MM.1S (cell line): Measurements from ENCODE around the gene TPBGL.
A peak's percentile ranks its signal among the peaks of the same experiment; 100 is the strongest.

Experiments used
- DNase-seq: peaks from one replicate; pipeline ENCODE4 v3.0.0-alpha.2; 2015
- H2AFZ ChIP-seq: fragments of 300-600 bp; sonication (generic); 2 replicates; pipeline ENCODE4 v1.6.0; 2016; ENCODE audit warnings: antibody characterized with exemption, low read length
- H3F3A ChIP-seq: fragments of 300-600 bp; sonication (generic); 2 replicates; pipeline ENCODE4 v1.6.1; 2016; ENCODE audit warnings: mild to moderate bottlenecking, antibody characterized with exemption, low read length, moderate library complexity, mixed read lengths; ENCODE audit not compliant: insufficient read depth
- H3K27ac ChIP-seq: fragments of 300-600 bp; sonication (generic); 2 replicates; pipeline ENCODE4 v1.5.1; 2016; ENCODE audit warnings: mild to moderate bottlenecking, low read length
- H3K27me3 ChIP-seq: fragments of 300-600 bp; sonication (generic); replicated peaks from 2 replicates; pipeline ENCODE4 v1.6.0; 2016; ENCODE audit warnings: low read length; ENCODE audit not compliant: insufficient read depth
- H3K36me3 ChIP-seq: fragments of 300-600 bp; sonication (generic); replicated peaks from 2 replicates; pipeline ENCODE4 v1.6.1; 2016; ENCODE audit warnings: mild to moderate bottlenecking, low read length, mixed read lengths; ENCODE audit not compliant: insufficient read depth
- H3K4me1 ChIP-seq: fragments of 300-600 bp; sonication (generic); 2 replicates; pipeline ENCODE4 v1.6.1; 2016; ENCODE audit warnings: low read length, mixed read lengths
- H3K4me2 ChIP-seq: fragments of 300-600 bp; sonication (generic); 2 replicates; pipeline ENCODE4 v1.6.0; 2016; ENCODE audit warnings: low read depth, low read length
- H3K4me3 ChIP-seq: fragments of 300-600 bp; sonication (generic); 2 replicates; pipeline ENCODE4 v1.5.1; 2016; ENCODE audit warnings: low read length, mixed read lengths
- H3K79me2 ChIP-seq: fragments of 300-600 bp; sonication (generic); 2 replicates; pipeline ENCODE4 v1.6.1; 2016; ENCODE audit warnings: mixed run types, low read length, mixed read lengths
- H3K9ac ChIP-seq: fragments of 300-600 bp; sonication (generic); 2 replicates; pipeline ENCODE4 v1.6.1; 2016; ENCODE audit warnings: low read length, mixed read lengths
- H3K9me2 ChIP-seq: fragments of 300-600 bp; sonication (generic); replicated peaks from 2 replicates; pipeline ENCODE4 v1.6.1; 2016; ENCODE audit warnings: mild to moderate bottlenecking, low read length, mixed read lengths; ENCODE audit not compliant: insufficient read depth
- H3K9me3 ChIP-seq: fragments of 300-600 bp; sonication (generic); replicated peaks from 2 replicates; pipeline ENCODE4 v1.6.1; 2016; ENCODE audit warnings: mild to moderate bottlenecking, low read length, mixed read lengths; ENCODE audit not compliant: insufficient read depth
- H4K20me1 ChIP-seq: fragments of 300-600 bp; sonication (generic); 2 replicates; pipeline ENCODE4 v1.6.1; 2016; ENCODE audit warnings: mild to moderate bottlenecking, low read length, moderate library complexity, mixed read lengths; ENCODE audit not compliant: insufficient read depth
- CTCF ChIP-seq: fragments of 300-600 bp; sonication (generic); IDR thresholded peaks from 2 replicates; pipeline ENCODE4 v1.5.1; 2016; ENCODE audit warnings: antibody characterized with exemption, low read length, mixed read lengths
- EZH2 ChIP-seq: fragments of 300-600 bp; sonication (generic); optimal IDR thresholded peaks from 2 replicates; pipeline ENCODE3; 2017; ENCODE audit warnings: low read depth, mild to moderate bottlenecking, antibody characterized with exemption, low read length, mixed read lengths
- EZH2phosphoT487 ChIP-seq: fragments of 300-600 bp; sonication (generic); IDR thresholded peaks from 2 replicates; pipeline ENCODE4 v1.6.1; 2018; ENCODE audit warnings: antibody characterized with exemption, low read length

The TPBGL gene

DNA sequence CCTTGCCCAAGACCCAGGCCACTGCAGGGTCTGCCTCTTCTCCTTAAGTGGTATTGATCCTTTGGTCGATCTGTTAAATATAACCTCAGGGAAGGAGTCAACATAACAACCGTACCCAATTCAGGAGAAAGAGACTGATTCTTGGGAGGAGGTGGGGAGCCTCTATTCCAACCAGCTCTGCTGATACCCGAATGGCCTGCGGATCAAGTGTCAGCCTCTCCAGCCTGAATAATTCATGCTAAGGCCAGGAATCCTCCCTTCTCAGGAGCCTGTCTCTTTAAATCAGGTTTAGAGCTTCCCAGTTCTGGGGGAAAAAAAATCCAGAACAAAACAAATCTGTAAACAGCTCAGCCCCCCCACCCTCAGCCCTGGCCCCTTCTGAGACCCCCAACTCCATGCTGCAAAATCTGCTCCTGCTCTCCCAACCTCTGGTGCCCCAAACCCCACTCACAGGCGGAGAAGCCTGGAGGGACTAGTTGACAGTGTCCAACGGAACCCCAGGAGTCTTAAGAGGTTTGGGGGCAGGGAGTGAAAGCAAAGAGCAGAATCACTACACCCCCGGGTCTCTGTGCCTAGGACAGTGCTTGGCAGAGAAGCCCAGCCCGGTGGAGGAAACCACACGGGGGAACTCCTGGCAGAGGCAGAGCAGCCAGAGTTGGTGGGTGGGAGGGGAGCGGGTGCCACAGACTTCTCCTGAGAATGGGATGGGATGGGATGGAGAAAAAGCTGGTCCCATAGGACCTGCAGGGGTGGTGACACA lies 863 bp upstream of the TPBGL start:
- Histone ChIP-seq H3K79me2 (no peaks in the 10 kb centered on the region), H3K9me2 (no peaks in the 10 kb centered on the region), H4K20me1 (0 out of 2 replicates have a peak, but pooled peaks cover 3% of the 10 kb centered on the region), H3K27me3 (peaks cover 76% of the 10 kb centered on the region), H3K4me1 (0 out of 2 replicates have a peak, but pooled peaks cover 3% of the 10 kb centered on the region), H3K4me2 (no peak overlapping the region), H3K4me3 (no peak overlapping the region), H3K9ac (no peak overlapping the region), H3K36me3 (no peaks in the 10 kb centered on the region), H3K27ac (no peak overlapping the region), H3F3A (no peaks in the 10 kb centered on the region), H3K9me3 (no peaks in the 10 kb centered on the region), H2AFZ (no peak overlapping the region)
- no peak for DNase-seq
- TF ChIP-seq EZH2 = no peak
- no peak for TF ChIP-seq CTCF
- no peak for TF ChIP-seq EZH2phosphoT487

GRCh38 chr11:75241036-75241905 lies 697 bp downstream of the TPBGL start:
- H2AFZ ChIP-seq = 0 out of 2 replicates have a peak overlapping the region, but pooled peaks have one; percentile 67
- H3K79me2 ChIP-seq = no peaks in the 10 kb centered on the region
- peak overlapping the region; percentile 92; the same call in 1 of the 2 replicates for H3K4me2 ChIP-seq
- peak overlapping the region; percentile 56; the same call in 1 of the 2 replicates for H3K4me3 ChIP-seq
- 0 out of 2 replicates have a peak, but pooled peaks cover 3% of the 10 kb centered on the region for H4K20me1 ChIP-seq
- 0 out of 2 replicates have a peak, but pooled peaks cover 3% of the 10 kb centered on the region for H3K4me1 ChIP-seq
- H3K9me2 ChIP-seq = no peaks in the 10 kb centered on the region
- H3K9ac ChIP-seq = no peak overlapping the region
- H3F3A ChIP-seq = no peaks in the 10 kb centered on the region
- TF ChIP-seq CTCF (peak; percentile 50), EZH2phosphoT487 (no peak)
- no peaks in the 10 kb centered on the region for H3K9me3 ChIP-seq
- no peaks in the 10 kb centered on the region for H3K36me3 ChIP-seq
- peaks cover 73% of the 10 kb centered on the region for H3K27me3 ChIP-seq
- DNase-seq = peak; percentile 80
- no peak overlapping the region for H3K27ac ChIP-seq

DNA sequence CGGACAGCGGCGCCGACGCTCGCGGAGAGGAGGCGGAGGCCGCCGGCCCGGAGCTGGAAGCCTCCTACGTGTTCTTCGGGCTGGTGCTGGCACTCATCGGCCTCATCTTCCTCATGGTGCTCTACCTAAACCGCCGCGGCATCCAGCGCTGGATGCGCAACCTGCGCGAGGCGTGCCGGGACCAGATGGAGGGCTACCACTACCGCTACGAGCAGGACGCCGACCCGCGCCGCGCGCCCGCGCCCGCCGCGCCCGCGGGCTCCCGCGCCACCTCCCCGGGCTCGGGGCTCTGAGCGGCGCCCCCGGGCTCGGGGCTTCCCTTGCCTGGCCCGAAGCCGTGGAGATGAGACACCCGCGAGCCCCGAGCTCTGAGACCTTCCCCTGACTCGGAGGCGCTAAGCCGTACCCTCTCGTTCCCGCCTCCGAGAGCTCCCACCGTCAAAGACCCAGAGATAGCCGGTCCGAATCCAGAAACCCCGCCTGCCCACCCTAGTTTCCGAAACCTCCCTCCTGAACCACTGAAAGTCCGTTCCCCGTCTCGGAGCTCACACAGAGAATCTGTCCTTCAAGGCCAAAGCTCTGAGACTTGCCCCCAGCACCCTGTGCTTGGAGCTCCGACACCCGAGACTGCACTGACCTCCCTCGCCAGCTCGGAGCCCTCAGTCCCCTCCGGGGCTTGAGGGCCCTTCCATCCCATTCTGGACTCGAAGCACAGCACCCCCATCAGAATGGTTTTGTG lies 1.5 kb downstream of the TPBGL start:
- Histone ChIP-seq H2AFZ (peak overlapping the region; percentile 67; the same call in 1 of the 2 replicates), H3K9me2 (no peaks in the 10 kb centered on the region), H3K9ac (no peak overlapping the region), H3F3A (no peaks in the 10 kb centered on the region), H3K27me3 (peaks cover 66% of the 10 kb centered on the region), H3K27ac (no peak overlapping the region), H3K79me2 (no peaks in the 10 kb centered on the region), H4K20me1 (0 out of 2 replicates have a peak, but pooled peaks cover 3% of the 10 kb centered on the region), H3K9me3 (no peaks in the 10 kb centered on the region), H3K4me2 (peak overlapping the region; percentile 92), H3K4me3 (peak overlapping the region; percentile 56; the same call in 1 of the 2 replicates), H3K4me1 (0 out of 2 replicates have a peak, but pooled peaks cover 3% of the 10 kb centered on the region), H3K36me3 (no peaks in the 10 kb centered on the region)
- DNase-seq = no peak
- TF ChIP-seq CTCF (no peak), EZH2 (no peak), EZH2phosphoT487 (no peak)
